ENCODE data around the gene BLM.

- TF ChIP-seq POLR2A (IDR thresholded peaks at IDR 0.05): no peak
- TF ChIP-seq, protein P1, sequence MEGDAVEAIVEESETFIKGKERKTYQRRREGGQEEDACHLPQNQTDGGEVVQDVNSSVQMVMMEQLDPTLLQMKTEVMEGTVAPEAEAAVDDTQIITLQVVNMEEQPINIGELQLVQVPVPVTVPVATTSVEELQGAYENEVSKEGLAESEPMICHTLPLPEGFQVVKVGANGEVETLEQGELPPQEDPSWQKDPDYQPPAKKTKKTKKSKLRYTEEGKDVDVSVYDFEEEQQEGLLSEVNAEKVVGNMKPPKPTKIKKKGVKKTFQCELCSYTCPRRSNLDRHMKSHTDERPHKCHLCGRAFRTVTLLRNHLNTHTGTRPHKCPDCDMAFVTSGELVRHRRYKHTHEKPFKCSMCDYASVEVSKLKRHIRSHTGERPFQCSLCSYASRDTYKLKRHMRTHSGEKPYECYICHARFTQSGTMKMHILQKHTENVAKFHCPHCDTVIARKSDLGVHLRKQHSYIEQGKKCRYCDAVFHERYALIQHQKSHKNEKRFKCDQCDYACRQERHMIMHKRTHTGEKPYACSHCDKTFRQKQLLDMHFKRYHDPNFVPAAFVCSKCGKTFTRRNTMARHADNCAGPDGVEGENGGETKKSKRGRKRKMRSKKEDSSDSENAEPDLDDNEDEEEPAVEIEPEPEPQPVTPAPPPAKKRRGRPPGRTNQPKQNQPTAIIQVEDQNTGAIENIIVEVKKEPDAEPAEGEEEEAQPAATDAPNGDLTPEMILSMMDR (IDR thresholded peaks at IDR 0.05 in 4 of 5, conservative IDR thresholded peaks at IDR 0.05 in 1 of 5): no peak
Observed at GRCh38 chr15:90855139-90855538, 138.0 kb downstream of the BLM start.
